NAMALWA (cell line): ENCODE data around the gene CYSLTR2.
"Not testable (repeated sequence)": the region's sequence is repeated elsewhere in the genome, so short reads cannot be mapped to it uniquely, and the experiment has no call there.

Experiments used
- DNase-seq: peaks from one replicate; pipeline ENCODE4 v3.0.0-alpha.2; 2015; ENCODE audit warnings: low spot score

Gene CYSLTR2

GRCh38 chr13:48645845-48646244 lies 7.9 kb upstream of the CYSLTR2 start:
- no peak for DNase-seq

GRCh38 chr13:48646791-48647190 lies 6.9 kb upstream of the CYSLTR2 start:
- DNase-seq: no peak

GRCh38 chr13:48647625-48648024 lies 6.1 kb upstream of the CYSLTR2 start:
- DNase-seq: no peak

GRCh38 chr13:48648446-48648845 lies 5.3 kb upstream of the CYSLTR2 start:
- no peak for DNase-seq

GRCh38 chr13:48652851-48653471 lies 768 bp upstream of the CYSLTR2 start:
- no peak for DNase-seq

GRCh38 chr13:48654511-48654910 lies 782 bp downstream of the CYSLTR2 start:
- DNase-seq: no peak

GRCh38 chr13:48655291-48655690 lies 1.6 kb downstream of the CYSLTR2 start:
- DNase-seq: no peak

GRCh38 chr13:48656608-48657007 lies 2.9 kb downstream of the CYSLTR2 start:
- no peak for DNase-seq

- DNase-seq: no peak
Observed at GRCh38 chr13:48660361-48661076, 6.8 kb downstream of the CYSLTR2 start.

GRCh38 chr13:48661107-48661506 lies 7.4 kb downstream of the CYSLTR2 start:
- DNase-seq: no peak

- no peak for DNase-seq
Observed at GRCh38 chr13:48662226-48662625, 8.5 kb downstream of the CYSLTR2 start.

- DNase-seq: no peak
Observed at GRCh38 chr13:48667136-48667535, 13.4 kb downstream of the CYSLTR2 start.

- not testable (repeated sequence) for DNase-seq
Observed at GRCh38 chr13:48671421-48671820, 17.7 kb downstream of the CYSLTR2 start.

- no peak for DNase-seq
Observed at GRCh38 chr13:48675247-48675646, 21.5 kb downstream of the CYSLTR2 start.

GRCh38 chr13:48678316-48678715 lies 24.6 kb downstream of the CYSLTR2 start:
- DNase-seq: no peak

GRCh38 chr13:48679941-48680680 lies 26.4 kb downstream of the CYSLTR2 start:
- no peak for DNase-seq

- no peak for DNase-seq
Observed at GRCh38 chr13:48680756-48681392, 27.1 kb downstream of the CYSLTR2 start.

GRCh38 chr13:48681905-48682304 lies 28.2 kb downstream of the CYSLTR2 start:
- no peak for DNase-seq

GRCh38 chr13:48682436-48682835 lies 28.7 kb downstream of the CYSLTR2 start:
- no peak for DNase-seq

- DNase-seq: no peak
Observed at GRCh38 chr13:48686636-48687210, 33.0 kb downstream of the CYSLTR2 start.

- no peak for DNase-seq
Observed at GRCh38 chr13:48687249-48687648, 33.5 kb downstream of the CYSLTR2 start.

- no peak for DNase-seq
Observed at GRCh38 chr13:48693998-48694397, 40.3 kb downstream of the CYSLTR2 start.
